ENCODE measurements around the gene COBLL1.

DNA sequence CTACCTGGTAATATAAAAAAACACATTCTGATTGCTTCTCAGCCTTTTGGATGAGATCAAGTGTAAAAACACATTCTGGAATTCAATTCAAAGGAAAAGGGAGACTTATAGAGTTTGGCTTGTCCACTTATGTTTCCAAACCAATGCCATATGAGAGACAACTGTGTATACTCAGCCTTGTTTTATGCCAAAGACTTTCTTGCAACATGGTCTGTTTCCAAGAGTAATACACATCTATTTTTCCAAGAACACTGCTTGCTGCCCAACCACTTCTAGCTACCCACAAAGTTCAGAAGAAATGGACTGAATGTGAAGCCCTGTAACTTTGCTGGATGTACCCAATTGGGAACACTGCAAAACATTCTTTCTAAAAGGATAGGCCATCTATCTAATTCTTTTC is 172.3 kb downstream of the COBLL1 start:
- TF ChIP-seq, protein P1, sequence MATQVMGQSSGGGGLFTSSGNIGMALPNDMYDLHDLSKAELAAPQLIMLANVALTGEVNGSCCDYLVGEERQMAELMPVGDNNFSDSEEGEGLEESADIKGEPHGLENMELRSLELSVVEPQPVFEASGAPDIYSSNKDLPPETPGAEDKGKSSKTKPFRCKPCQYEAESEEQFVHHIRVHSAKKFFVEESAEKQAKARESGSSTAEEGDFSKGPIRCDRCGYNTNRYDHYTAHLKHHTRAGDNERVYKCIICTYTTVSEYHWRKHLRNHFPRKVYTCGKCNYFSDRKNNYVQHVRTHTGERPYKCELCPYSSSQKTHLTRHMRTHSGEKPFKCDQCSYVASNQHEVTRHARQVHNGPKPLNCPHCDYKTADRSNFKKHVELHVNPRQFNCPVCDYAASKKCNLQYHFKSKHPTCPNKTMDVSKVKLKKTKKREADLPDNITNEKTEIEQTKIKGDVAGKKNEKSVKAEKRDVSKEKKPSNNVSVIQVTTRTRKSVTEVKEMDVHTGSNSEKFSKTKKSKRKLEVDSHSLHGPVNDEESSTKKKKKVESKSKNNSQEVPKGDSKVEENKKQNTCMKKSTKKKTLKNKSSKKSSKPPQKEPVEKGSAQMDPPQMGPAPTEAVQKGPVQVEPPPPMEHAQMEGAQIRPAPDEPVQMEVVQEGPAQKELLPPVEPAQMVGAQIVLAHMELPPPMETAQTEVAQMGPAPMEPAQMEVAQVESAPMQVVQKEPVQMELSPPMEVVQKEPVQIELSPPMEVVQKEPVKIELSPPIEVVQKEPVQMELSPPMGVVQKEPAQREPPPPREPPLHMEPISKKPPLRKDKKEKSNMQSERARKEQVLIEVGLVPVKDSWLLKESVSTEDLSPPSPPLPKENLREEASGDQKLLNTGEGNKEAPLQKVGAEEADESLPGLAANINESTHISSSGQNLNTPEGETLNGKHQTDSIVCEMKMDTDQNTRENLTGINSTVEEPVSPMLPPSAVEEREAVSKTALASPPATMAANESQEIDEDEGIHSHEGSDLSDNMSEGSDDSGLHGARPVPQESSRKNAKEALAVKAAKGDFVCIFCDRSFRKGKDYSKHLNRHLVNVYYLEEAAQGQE (IDR thresholded peaks at IDR 0.05; ENCODE audit: insufficient read depth in 1 of 2, low read depth in 2 of 2, low read length in 2 of 2), result no peak
- TF ChIP-seq TAF1 (IDR thresholded peaks at IDR 0.05; ENCODE audit: borderline replicate concordance, insufficient read depth, low read length), result no peak
